Measurements from ENCODE around the gene PTPRE. TPM values are rescaled to one million over a fixed set of nuclear protein-coding genes. Genes with fewer than 3 reads are reported as not detected.
A peak's percentile ranks its signal among the peaks of the same experiment; 100 is the strongest.

The PTPRE gene
- total and polyA plus RNA-seq, 8 donors: 1.0 to 7.1 (median 2.1) TPM

- WGBS, 2 donors: 85 to 86% methylated on average over 12 of the region's 12 CpGs
Measured at GRCh38 chr10:127912607-127913367, 5.9 kb downstream of the PTPRE start.

GRCh38 chr10:127913368-127913759, 6.5 kb downstream of the PTPRE start:
- Histone ChIP-seq H3K36me3 (no peaks in the 10 kb centered on the region), H3K27ac (no peak overlapping the region), H3K9me3 (no peaks in the 10 kb centered on the region), H3K4me1 (no peaks in the 10 kb centered on the region), H3K4me3 (no peak overlapping the region), H3K27me3 (peaks cover 0 to 4% (median 0%) of the 10 kb centered on the region in 4 donors)
- intact Hi-C loops (cut with DNase I): loop anchor here in 1 of 3 donors (5.0 kb wide), 1 partner anchor 94 kb away; no protein-coding TSS in a partner anchor
- 86 to 94% methylated on average over 8 of the region's 8 CpGs for WGBS, 2 donors
- DNase-seq (no peak), ATAC-seq (no peak), FAIRE-seq (no peak)
- no peak for TF ChIP-seq CTCF (IDR thresholded peaks at IDR 0.05)

More at GRCh38 chr10:127912607-127913367, 5.9 kb downstream of the PTPRE start:
- H3K4me1 ChIP-seq: peaks cover 0 to under 1% (median 0%) of the 10 kb centered on the region in 3 donors
- H3K36me3 ChIP-seq: no peaks in the 10 kb centered on the region
- H3K9me3 ChIP-seq: no peaks in the 10 kb centered on the region
- no peak overlapping the region for H3K4me3 ChIP-seq
- intact Hi-C loops (cut with DNase I): loop anchor here in 1 of 3 donors (5.0 kb wide), 1 partner anchor 95 kb away; no protein-coding TSS in a partner anchor
- no peak for TF ChIP-seq CTCF (IDR thresholded peaks at IDR 0.05)
- no peak for FAIRE-seq
- DNase-seq: no peak
- peaks cover 0 to 7% (median 0%) of the 10 kb centered on the region in 4 donors for H3K27me3 ChIP-seq
- ATAC-seq: peak in 1 of 4 donors; percentile 47
- H3K27ac ChIP-seq: no peak overlapping the region

GRCh38 chr10:127915324-127915723, 8.4 kb downstream of the PTPRE start:
- ATAC-seq: no peak
- no peak overlapping the region for H3K27ac ChIP-seq
- no peaks in the 10 kb centered on the region for H3K36me3 ChIP-seq
- no peak for FAIRE-seq
- DNase-seq: no peak
- no peaks in the 10 kb centered on the region for H3K9me3 ChIP-seq
- 80 to 81% methylated on average over 4 of the region's 4 CpGs for WGBS, 2 donors
- intact Hi-C loops (cut with DNase I): no loop called here
- no peaks in the 10 kb centered on the region for H3K4me1 ChIP-seq
- no peak for TF ChIP-seq CTCF (IDR thresholded peaks at IDR 0.05)
- H3K27me3 ChIP-seq: no peaks in the 10 kb centered on the region
- no peak overlapping the region for H3K4me3 ChIP-seq

GRCh38 chr10:127916826-127917225, 9.9 kb downstream of the PTPRE start:
- WGBS, 2 donors: 82 to 86% methylated on average over 9 of the region's 9 CpGs
- H3K4me1 ChIP-seq: no peaks in the 10 kb centered on the region
- no peak for FAIRE-seq

More at GRCh38 chr10:127916826-127917225, 9.9 kb downstream of the PTPRE start:
- Histone ChIP-seq H3K27me3 (no peaks in the 10 kb centered on the region), H3K36me3 (no peaks in the 10 kb centered on the region), H3K9me3 (no peaks in the 10 kb centered on the region), H3K27ac (no peak overlapping the region), H3K4me3 (no peak overlapping the region)
- ATAC-seq: no peak
- TF ChIP-seq CTCF (IDR thresholded peaks at IDR 0.05): no peak
- intact Hi-C loops (cut with DNase I): no loop called here
- no peak for DNase-seq

Data from pancreas (tissue), 10 donors.